ENCODE data around the gene CACTIN.
A peak's percentile ranks its signal among the peaks of the same experiment; 100 is the strongest.
"Not testable (repeated sequence)": the region's sequence is repeated elsewhere in the genome, so short reads cannot be mapped to it uniquely, and the experiment has no call there.

Gene CACTIN

GRCh38 chr19:3667766-3668165, 41.2 kb upstream of the CACTIN start:
- no peak overlapping the region for H3K4me3 ChIP-seq (ENCODE audit: low read depth, low read length)
- no peak for TF ChIP-seq CTCF (IDR thresholded peaks at IDR 0.05; ENCODE audit: control insufficient read depth, extremely low read depth, insufficient read depth)
- no peak for DNase-seq (ENCODE audit: low read depth)

GRCh38 chr19:3667037-3667638, 40.5 kb upstream of the CACTIN start:
- no peak for DNase-seq (ENCODE audit: low read depth)
- TF ChIP-seq CTCF (IDR thresholded peaks at IDR 0.05; ENCODE audit: control insufficient read depth, extremely low read depth, insufficient read depth): no peak
- H3K4me3 ChIP-seq (ENCODE audit: low read depth, low read length): no peak overlapping the region

- DNase-seq (ENCODE audit: low read depth); H3K4me3 ChIP-seq (ENCODE audit: low read depth, low read length): not testable (repeated sequence)
Observed at GRCh38 chr19:3666545-3666856, 39.9 kb upstream of the CACTIN start.

- DNase-seq (ENCODE audit: low read depth): no peak
- TF ChIP-seq CTCF (IDR thresholded peaks at IDR 0.05; ENCODE audit: control insufficient read depth, extremely low read depth, insufficient read depth): peak; percentile 93
- H3K4me3 ChIP-seq (ENCODE audit: low read depth, low read length): no peak overlapping the region
Observed at GRCh38 chr19:3665681-3666544, 39.3 kb upstream of the CACTIN start.

- H3K4me3 ChIP-seq (ENCODE audit: low read depth, low read length): no peak overlapping the region
- no peak for TF ChIP-seq CTCF (IDR thresholded peaks at IDR 0.05; ENCODE audit: control insufficient read depth, extremely low read depth, insufficient read depth)
- no peak for DNase-seq (ENCODE audit: low read depth)
Observed at GRCh38 chr19:3664879-3665642, 38.5 kb upstream of the CACTIN start.

- no peak for DNase-seq (ENCODE audit: low read depth)
- no peak overlapping the region for H3K4me3 ChIP-seq (ENCODE audit: low read depth, low read length)
- TF ChIP-seq CTCF (IDR thresholded peaks at IDR 0.05; ENCODE audit: control insufficient read depth, extremely low read depth, insufficient read depth): no peak
Observed at GRCh38 chr19:3663838-3664237, 37.2 kb upstream of the CACTIN start.
